T-helper 17 cell (primary cell): ENCODE results near the gene SMDT1. TPM values are rescaled to one million over a fixed set of nuclear protein-coding genes. Genes with fewer than 3 reads are reported as not detected.

ENCODE experiments used
- ATAC-seq: fragments of 150-1000 bp; cut with Tn5 transposase; 2 replicates; pipeline ENCODE4 v1.10.0; 2021; ENCODE audit warnings: mild to moderate bottlenecking, moderate library complexity
- DNase-seq, 3 donors: peaks; one replicate each; pipeline versions ENCODE4 v3.0.0 to v3.0.0-alpha.2; 2020 to 2021
- H3K9me3 ChIP-seq: one replicate; pipeline ENCODE4 v1.7.0; 2013; ENCODE audit warnings: low read length, mild to moderate bottlenecking; ENCODE audit not compliant: control insufficient read depth, poor library complexity, severe bottlenecking
- H3K27ac Mint-ChIP-seq: one replicate; pipeline ENCODE4 v1.8.0; 2022; ENCODE audit warnings: mild to moderate bottlenecking, moderate library complexity, mixed read lengths
- H3K27me3 Mint-ChIP-seq: one replicate; pipeline ENCODE4 v1.8.0; 2022; ENCODE audit warnings: mixed read lengths
- H3K36me3 Mint-ChIP-seq: one replicate; pipeline ENCODE4 v1.8.0; 2022; ENCODE audit warnings: low read depth, mixed read lengths
- H3K4me1 Mint-ChIP-seq: one replicate; pipeline ENCODE4 v1.8.0; 2022; ENCODE audit warnings: mild to moderate bottlenecking, mixed read lengths
- H3K4me3 Mint-ChIP-seq: one replicate; pipeline ENCODE4 v1.8.0; 2022; ENCODE audit warnings: mild to moderate bottlenecking, moderate library complexity, mixed read lengths
- total RNA-seq, 4 donors: library from RNA in 2 of 4; stranded (reverse) in 2 of 4; gene quantifications; one replicate each; pipeline ENCODE4 v1.2.3 and lab custom pipeline; 2022 to 2026

The SMDT1 gene
- 10 to 100 TPM; 43.7 to 96.1 TPM for total RNA-seq
- 15.5 to 22.6 reads per million in 2 donors for total RNA-seq (lab: John Stamatoyannopoulos, UW)

GRCh38 chr22:42079319-42080251 lies at the start of gene SMDT1:
Gene SMDT1, plus strand, starts transcription at chr22:42079700. Its CDS starts 69 bp downstream, at chr22:42079769.
- no peaks in the 10 kb centered on the region for H3K9me3 ChIP-seq
- Mint-ChIP-seq H3K27ac (peak within 1 kb of the TSS; percentile 97), H3K4me3 (peak within 1 kb of the TSS; percentile 96), H3K27me3 (no peaks in the 10 kb centered on the region), H3K36me3 (peaks cover 3% of the 10 kb centered on the region), H3K4me1 (peaks cover 22% of the 10 kb centered on the region)
- DNase-seq (peak; percentile 96 to 97 (median 97)), ATAC-seq (peak; percentile 92)

GRCh38 chr22:42033263-42034181 lies 46.0 kb upstream of the SMDT1 start:
- Mint-ChIP-seq H3K4me1 (peaks cover 6% of the 10 kb centered on the region), H3K27me3 (no peaks in the 10 kb centered on the region), H3K27ac (no peak overlapping the region), H3K4me3 (no peak overlapping the region), H3K36me3 (no peaks in the 10 kb centered on the region)
- no peaks in the 10 kb centered on the region for H3K9me3 ChIP-seq
- no peak for DNase-seq
- ATAC-seq = no peak

GRCh38 chr22:42035256-42035655 lies 44.2 kb upstream of the SMDT1 start:
- DNase-seq (no peak), ATAC-seq (no peak)
- no peaks in the 10 kb centered on the region for H3K9me3 ChIP-seq
- Mint-ChIP-seq H3K27me3 (no peaks in the 10 kb centered on the region), H3K4me3 (no peak overlapping the region), H3K27ac (no peak overlapping the region), H3K36me3 (no peaks in the 10 kb centered on the region), H3K4me1 (peaks cover 5% of the 10 kb centered on the region)

- H3K9me3 ChIP-seq = no peaks in the 10 kb centered on the region
- no peak overlapping the region for H3K27ac Mint-ChIP-seq
- no peaks in the 10 kb centered on the region for H3K27me3 Mint-ChIP-seq
- ATAC-seq (no peak), DNase-seq (no peak)
- H3K36me3 Mint-ChIP-seq = no peaks in the 10 kb centered on the region
- H3K4me1 Mint-ChIP-seq = no peaks in the 10 kb centered on the region
- no peak overlapping the region for H3K4me3 Mint-ChIP-seq
Measured at GRCh38 chr22:42039271-42039670, 40.2 kb upstream of the SMDT1 start.

GRCh38 chr22:42041784-42042183 lies 37.7 kb upstream of the SMDT1 start:
- Mint-ChIP-seq H3K36me3 (peaks cover 2% of the 10 kb centered on the region), H3K4me3 (no peak overlapping the region), H3K4me1 (no peaks in the 10 kb centered on the region), H3K27ac (no peak overlapping the region), H3K27me3 (no peaks in the 10 kb centered on the region)
- DNase-seq (no peak), ATAC-seq (no peak)
- no peaks in the 10 kb centered on the region for H3K9me3 ChIP-seq

GRCh38 chr22:42050641-42051180 lies 28.8 kb upstream of the SMDT1 start:
- no peaks in the 10 kb centered on the region for H3K9me3 ChIP-seq
- no peak for DNase-seq
- Mint-ChIP-seq H3K4me1 (no peaks in the 10 kb centered on the region), H3K27ac (peak overlapping the region; percentile 57), H3K36me3 (no peaks in the 10 kb centered on the region), H3K27me3 (no peaks in the 10 kb centered on the region), H3K4me3 (no peak overlapping the region)
- no peak for ATAC-seq

GRCh38 chr22:42052765-42053164 lies 26.7 kb upstream of the SMDT1 start:
- no peak for DNase-seq
- H3K9me3 ChIP-seq = no peaks in the 10 kb centered on the region
- Mint-ChIP-seq H3K27me3 (no peaks in the 10 kb centered on the region), H3K4me3 (no peak overlapping the region), H3K4me1 (no peaks in the 10 kb centered on the region), H3K27ac (no peak overlapping the region), H3K36me3 (no peaks in the 10 kb centered on the region)
- no peak for ATAC-seq

GRCh38 chr22:42056757-42057511 lies 22.6 kb upstream of the SMDT1 start:
- Mint-ChIP-seq H3K36me3 (peaks cover 4% of the 10 kb centered on the region), H3K4me1 (no peaks in the 10 kb centered on the region), H3K4me3 (no peak overlapping the region), H3K27ac (no peak overlapping the region), H3K27me3 (no peaks in the 10 kb centered on the region)
- no peak for ATAC-seq
- no peaks in the 10 kb centered on the region for H3K9me3 ChIP-seq
- no peak for DNase-seq

- H3K27ac Mint-ChIP-seq = no peak overlapping the region
- no peaks in the 10 kb centered on the region for H3K27me3 Mint-ChIP-seq
- peaks cover 4% of the 10 kb centered on the region for H3K4me1 Mint-ChIP-seq
- H3K36me3 Mint-ChIP-seq = peaks cover 8% of the 10 kb centered on the region
- no peak overlapping the region for H3K4me3 Mint-ChIP-seq
- ATAC-seq (no peak), DNase-seq (no peak)
- H3K9me3 ChIP-seq = no peaks in the 10 kb centered on the region
Measured at GRCh38 chr22:42060489-42060888, 19.0 kb upstream of the SMDT1 start.

- Mint-ChIP-seq H3K27ac (no peak overlapping the region), H3K4me3 (no peak overlapping the region), H3K36me3 (peaks cover 8% of the 10 kb centered on the region), H3K27me3 (no peaks in the 10 kb centered on the region), H3K4me1 (peaks cover 4% of the 10 kb centered on the region)
- no peaks in the 10 kb centered on the region for H3K9me3 ChIP-seq
- ATAC-seq = no peak
- DNase-seq = no peak
Measured at GRCh38 chr22:42061041-42061440, 18.5 kb upstream of the SMDT1 start.

- Mint-ChIP-seq H3K27ac (no peak overlapping the region), H3K27me3 (no peaks in the 10 kb centered on the region), H3K4me3 (no peak overlapping the region), H3K36me3 (peaks cover 8% of the 10 kb centered on the region), H3K4me1 (peaks cover 7% of the 10 kb centered on the region)
- H3K9me3 ChIP-seq = no peaks in the 10 kb centered on the region
- ATAC-seq (no peak), DNase-seq (no peak)
Measured at GRCh38 chr22:42062506-42063170, 16.9 kb upstream of the SMDT1 start.

- H3K27me3 Mint-ChIP-seq = no peaks in the 10 kb centered on the region
Measured at GRCh38 chr22:42064629-42065028, 14.9 kb upstream of the SMDT1 start.

More at GRCh38 chr22:42064629-42065028, 14.9 kb upstream of the SMDT1 start:
- Mint-ChIP-seq H3K4me3 (no peak overlapping the region), H3K4me1 (peaks cover 7% of the 10 kb centered on the region), H3K36me3 (peaks cover 4% of the 10 kb centered on the region), H3K27ac (no peak overlapping the region)
- no peaks in the 10 kb centered on the region for H3K9me3 ChIP-seq
- ATAC-seq (no peak), DNase-seq (no peak)
